ENCODE results near the gene MYO5B.
"Not testable (repeated sequence)": the region's sequence is repeated elsewhere in the genome, so short reads cannot be mapped to it uniquely, and the experiment has no call there.

MYO5B gene

GRCh38 chr18:49789560-49790134 is 405.3 kb downstream of the MYO5B start:
- not testable (repeated sequence) for DNase-seq (ENCODE audit: low read depth)

GRCh38 chr18:49788327-49788898 is 406.5 kb downstream of the MYO5B start:
- DNase-seq (ENCODE audit: low read depth), result no peak

GRCh38 chr18:49786019-49786720 is 408.8 kb downstream of the MYO5B start:
- DNase-seq (ENCODE audit: low read depth), result no peak

GRCh38 chr18:49784427-49785185 is 410.3 kb downstream of the MYO5B start:
- DNase-seq (ENCODE audit: low read depth), result no peak

- not testable (repeated sequence) for DNase-seq (ENCODE audit: low read depth)
These were observed 411.3 kb downstream of the MYO5B start for GRCh38 chr18:49783631-49784030.

- DNase-seq (ENCODE audit: low read depth), result no peak
These were observed 416.0 kb downstream of the MYO5B start for GRCh38 chr18:49778826-49779465.
